SIG-M5 (cell line): ENCODE results near the gene KRT12.
"Not testable (repeated sequence)": the region's sequence is repeated elsewhere in the genome, so short reads cannot be mapped to it uniquely, and the experiment has no call there.

Source experiments
- DNase-seq: peaks from one replicate; lab custom pipeline; 2025; lab: John Stamatoyannopoulos, UW

Gene KRT12

DNA sequence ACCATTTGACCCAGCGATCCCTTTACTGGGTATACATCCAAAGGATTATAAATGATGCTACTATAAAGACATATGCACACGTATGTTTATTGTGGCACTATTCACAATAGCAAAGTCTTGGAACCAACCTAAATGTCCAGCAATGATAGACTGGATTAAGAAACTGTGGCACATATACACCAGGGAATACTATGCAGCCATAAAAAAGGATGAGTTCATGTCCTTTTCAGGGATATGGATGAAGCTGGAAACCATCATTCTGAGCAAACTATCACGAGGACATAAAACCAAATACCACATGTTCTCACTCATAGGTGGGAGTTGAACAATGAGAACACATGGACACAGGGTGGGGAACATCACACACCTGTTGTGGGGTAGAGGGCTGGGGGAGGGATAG is 52.4 kb downstream of the KRT12 start:
- DNase-seq: not testable (repeated sequence)

GRCh38 chr17:40813804-40814203 is 53.2 kb downstream of the KRT12 start:
- DNase-seq: no peak

DNA sequence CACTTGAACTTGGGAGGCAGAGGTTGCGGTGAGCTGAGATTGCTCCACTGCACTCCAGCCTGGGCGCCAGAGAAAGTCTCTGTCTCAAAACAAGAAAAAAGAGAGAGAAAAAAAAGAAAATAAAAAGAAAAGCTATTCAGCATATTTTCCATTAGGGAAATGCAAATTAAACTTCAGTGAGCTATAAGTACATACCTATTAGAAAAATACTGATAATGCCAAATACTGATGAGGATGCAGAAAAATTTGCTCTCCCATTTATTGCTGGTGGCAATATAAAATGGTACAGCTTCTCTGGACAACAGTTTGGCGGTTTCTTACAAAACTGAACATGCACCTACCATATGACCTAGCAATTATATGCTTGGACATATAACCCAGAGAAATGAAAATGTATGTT is 54.4 kb downstream of the KRT12 start:
- DNase-seq: no peak
